ENCODE data around the gene SERINC2.
"Not testable (repeated sequence)": the region's sequence is repeated elsewhere in the genome, so short reads cannot be mapped to it uniquely, and the experiment has no call there.

Gene SERINC2

DNA sequence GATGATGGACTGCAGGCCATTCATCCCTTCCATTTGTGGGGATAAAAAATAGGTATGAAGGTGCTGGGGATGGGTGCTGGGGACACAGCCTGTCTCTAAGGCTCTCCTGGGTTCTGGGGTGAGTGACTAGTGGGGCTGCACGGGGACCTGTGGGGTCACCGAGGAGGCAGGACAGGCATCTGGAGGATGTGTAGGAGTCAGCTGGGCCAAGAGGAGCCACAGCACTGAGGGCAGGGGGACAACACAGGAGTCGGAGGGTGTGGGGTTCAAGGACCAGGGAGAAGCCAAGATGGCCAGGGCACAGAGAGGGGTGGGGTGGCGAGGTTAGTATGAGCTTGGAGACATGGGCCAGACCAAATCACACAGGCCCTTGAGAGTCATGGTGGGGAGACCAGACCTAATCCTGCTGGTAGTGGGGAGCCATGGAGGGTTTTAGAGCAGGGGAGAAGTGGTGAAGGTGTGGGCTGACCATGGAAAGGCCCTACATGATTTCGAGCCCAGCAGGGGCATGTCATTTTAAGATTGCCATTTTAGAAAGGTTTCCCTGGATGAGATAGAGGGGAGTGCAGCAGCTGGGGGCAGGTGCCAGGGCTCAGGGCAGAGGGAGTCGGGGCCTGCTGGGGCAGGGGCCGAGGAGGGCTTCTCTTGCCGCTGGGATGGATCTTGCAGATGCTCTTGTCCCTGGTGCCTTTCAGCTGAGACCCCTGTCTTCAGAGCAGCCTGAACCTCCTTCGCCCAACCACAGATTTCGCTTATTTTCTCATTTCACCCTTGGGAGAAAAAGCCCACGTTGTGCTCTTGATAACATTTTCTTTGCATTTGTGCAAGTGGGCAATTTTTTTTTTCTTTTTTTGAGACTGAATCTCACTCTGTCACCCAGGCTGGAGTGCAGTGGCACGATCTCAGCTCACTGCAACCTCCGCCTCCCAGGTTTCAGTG is 22.7 kb downstream of the SERINC2 start:
- DNase-seq: no peak

GRCh38 chr1:31436596-31437432 is 23.8 kb downstream of the SERINC2 start:
- no peak for DNase-seq

- DNase-seq: no peak
These were observed 24.5 kb downstream of the SERINC2 start for GRCh38 chr1:31437433-31438037.

DNA sequence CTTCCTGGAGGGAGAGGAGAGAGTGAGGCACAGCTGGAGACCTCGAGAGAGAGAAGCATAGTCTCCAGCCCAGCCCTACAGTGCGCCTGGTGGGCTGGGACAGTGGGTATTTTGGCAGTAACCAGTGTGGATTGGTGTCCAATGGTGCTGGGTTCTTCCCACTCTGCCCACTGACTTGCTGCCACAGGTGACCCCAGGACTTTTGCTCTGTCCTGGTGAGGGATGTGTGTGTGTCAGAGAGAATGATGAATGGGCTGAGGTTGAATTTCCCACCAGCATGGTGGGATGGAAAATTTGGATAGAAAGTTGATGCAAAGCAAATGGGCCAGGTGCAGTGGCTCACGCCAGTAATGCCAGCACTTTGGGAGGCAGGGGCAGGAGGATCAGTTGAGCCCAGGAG is 26.3 kb downstream of the SERINC2 start:
- DNase-seq: no peak

DNA sequence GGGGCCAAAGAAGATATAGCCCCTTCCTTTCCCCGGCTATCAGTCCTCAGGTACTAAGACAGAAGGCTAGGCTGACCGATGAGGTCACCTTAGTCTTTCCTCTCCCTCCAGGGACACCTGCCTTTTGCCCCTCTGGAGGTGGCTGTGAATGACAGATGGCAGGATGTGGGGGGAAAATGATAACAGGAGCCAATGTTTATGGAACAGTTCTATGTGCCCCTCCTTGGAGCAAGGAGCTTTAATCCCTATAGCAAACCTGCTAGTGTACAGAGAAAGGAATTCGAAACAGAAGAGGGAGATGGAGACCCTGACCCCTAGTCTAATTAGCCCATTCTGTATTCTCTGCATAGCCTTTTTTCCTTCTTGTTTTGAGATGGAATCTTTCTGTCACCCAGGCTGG is 28.1 kb downstream of the SERINC2 start:
- DNase-seq: no peak

DNA sequence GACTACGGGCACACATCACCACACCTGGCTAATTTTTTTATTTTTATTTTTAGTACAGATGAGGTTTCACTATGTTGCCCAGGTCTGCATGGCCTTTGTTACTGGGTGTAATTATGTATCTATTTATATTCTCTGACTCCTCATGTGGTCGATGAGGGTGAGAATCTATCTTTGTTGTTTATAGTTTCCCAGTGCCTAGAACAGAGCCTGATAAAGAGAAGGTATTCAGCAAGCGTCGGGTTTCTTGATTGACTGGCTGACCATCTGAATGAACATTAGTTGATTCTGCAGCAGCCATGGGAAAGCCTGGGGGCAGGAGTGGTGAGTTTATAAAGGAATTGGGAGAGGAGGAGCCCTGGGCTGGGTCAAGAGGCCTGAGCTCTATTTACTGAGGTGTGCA is 28.5 kb downstream of the SERINC2 start:
- DNase-seq: no peak

DNA sequence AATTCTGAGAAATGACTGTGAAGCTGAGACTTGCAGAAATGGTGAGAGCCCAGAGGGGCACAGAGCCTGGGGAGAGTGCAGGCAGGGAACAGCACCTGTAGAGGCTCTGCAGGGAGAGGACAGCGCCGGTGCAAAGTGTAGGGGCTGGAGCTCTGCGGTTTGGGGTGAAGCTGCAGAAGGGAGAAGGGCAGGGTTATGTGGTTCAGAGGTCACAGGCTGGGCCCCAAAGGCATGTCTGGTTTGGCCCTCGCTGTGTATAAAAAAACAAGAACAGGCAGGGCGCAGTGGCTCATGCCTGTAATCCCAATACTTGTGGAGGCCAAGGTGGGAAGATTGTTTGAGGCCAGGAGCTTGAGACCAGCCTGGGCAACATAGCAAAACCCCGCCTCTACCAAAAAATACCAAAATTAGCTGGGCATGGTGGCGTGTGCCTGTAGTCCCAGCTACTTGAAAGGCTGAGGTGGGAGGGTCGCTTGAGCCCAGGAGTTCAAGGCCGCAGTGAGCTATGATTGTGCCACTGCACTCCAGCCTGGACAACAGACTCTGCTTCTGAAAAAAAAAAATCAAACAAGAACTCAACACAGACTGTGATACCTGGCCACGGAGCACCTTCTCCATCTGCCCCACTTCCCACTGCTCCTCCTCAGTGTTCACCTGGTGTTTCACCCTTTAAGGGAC is 29.1 kb downstream of the SERINC2 start:
- no peak for DNase-seq

DNA sequence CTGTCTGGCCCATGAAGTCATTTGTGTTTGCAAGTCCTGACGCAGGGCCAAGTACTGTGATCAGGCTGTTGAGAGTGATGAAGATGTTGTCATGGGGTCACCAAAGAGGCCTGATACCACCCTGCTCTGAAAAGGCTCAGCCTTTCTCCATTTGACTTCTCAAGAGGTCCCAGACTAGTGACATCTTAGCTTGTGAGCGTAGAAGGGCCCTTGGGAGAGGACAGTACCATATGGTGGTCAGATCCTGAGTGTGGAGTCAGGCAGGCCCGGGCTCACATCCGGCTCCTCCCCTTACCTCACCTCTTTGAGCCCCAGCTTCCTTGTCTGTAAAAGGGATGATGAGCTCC is 29.6 kb downstream of the SERINC2 start:
- no peak for DNase-seq

- DNase-seq: no peak
These were observed 30.7 kb downstream of the SERINC2 start for GRCh38 chr1:31443673-31444072.

GRCh38 chr1:31444725-31445448 is 31.9 kb downstream of the SERINC2 start:
- DNase-seq: no peak

DNA sequence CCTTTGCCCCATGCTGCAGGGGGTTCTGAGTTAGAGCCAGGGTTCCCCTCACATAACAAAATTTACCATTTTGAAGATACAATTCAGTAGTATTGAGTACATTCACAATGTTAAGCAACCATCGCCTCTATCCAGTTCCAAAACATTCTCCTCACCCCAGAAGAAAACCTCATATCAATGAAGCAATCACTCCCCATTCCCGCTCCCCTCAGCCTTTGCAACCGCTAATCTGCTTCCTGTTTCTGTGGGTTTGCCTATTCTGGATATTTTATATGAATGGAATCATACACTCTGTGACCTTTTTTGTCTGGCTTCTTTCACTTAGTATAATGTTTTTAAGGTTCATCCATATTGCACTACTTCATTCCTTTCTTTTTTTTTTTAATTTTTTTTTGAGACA is 32.9 kb downstream of the SERINC2 start:
- DNase-seq: no peak

- no peak for DNase-seq
These were observed 34.2 kb downstream of the SERINC2 start for GRCh38 chr1:31447210-31447609.

GRCh38 chr1:31453384-31454079 is 40.5 kb downstream of the SERINC2 start:
- DNase-seq: no peak

DNA sequence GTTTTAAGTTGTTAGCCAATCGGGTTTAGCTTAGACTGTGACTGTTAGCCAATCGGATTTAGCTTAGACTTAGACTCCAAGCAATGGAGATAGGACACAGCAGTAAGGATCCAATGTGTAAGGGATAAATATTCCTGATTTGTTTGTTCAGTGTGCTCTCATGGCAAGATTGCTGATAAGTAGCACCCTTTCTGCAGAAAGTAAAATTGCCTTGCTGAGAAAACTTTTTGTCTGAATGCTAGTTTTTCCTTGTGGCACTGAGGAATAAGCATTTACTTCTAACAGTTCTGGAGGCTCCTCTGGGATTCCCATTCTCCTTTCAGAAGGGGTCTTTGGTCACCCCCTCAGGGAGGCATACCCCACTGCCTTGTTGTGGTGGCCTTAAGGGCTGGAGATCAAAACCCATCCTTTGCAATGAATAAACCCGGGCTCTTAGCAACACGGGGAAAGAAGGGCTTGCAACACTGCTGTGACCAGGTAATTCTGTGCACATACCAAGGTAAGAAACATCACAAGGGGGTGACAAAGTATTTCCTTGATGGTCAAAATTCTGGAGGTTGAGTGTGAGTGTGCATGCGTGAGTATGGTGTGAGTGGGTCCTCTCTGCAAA is 45.4 kb downstream of the SERINC2 start:
- no peak for DNase-seq

GRCh38 chr1:31460027-31460426 is 47.0 kb downstream of the SERINC2 start:
- DNase-seq: no peak

- no peak for DNase-seq
These were observed 54.1 kb downstream of the SERINC2 start for GRCh38 chr1:31467005-31467674.

DNA sequence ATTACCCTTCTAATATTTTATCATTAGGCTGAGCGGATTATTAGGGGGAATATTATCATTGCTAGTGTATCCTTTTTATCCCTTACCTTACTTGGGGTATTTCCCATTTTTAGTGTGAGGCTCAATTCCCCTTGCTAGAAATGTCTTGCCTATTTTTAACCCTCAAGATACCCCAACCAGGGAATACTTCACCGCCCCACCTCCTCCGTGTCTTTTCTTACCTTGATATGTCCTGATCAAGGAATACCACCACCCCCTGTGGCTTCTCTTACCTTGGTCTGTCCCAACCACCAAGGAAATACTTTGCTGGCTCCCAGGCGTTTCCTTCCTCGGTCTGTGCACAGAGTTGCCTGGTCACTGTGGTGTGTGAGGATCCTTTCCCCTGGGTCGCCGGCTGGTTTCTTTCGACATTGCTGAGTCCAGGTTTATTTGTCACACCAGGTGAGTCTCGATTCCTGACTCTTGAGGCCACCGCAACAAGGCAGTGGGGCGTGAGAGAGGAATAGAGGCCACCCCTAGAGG is 57.8 kb downstream of the SERINC2 start:
- no peak for DNase-seq

DNA sequence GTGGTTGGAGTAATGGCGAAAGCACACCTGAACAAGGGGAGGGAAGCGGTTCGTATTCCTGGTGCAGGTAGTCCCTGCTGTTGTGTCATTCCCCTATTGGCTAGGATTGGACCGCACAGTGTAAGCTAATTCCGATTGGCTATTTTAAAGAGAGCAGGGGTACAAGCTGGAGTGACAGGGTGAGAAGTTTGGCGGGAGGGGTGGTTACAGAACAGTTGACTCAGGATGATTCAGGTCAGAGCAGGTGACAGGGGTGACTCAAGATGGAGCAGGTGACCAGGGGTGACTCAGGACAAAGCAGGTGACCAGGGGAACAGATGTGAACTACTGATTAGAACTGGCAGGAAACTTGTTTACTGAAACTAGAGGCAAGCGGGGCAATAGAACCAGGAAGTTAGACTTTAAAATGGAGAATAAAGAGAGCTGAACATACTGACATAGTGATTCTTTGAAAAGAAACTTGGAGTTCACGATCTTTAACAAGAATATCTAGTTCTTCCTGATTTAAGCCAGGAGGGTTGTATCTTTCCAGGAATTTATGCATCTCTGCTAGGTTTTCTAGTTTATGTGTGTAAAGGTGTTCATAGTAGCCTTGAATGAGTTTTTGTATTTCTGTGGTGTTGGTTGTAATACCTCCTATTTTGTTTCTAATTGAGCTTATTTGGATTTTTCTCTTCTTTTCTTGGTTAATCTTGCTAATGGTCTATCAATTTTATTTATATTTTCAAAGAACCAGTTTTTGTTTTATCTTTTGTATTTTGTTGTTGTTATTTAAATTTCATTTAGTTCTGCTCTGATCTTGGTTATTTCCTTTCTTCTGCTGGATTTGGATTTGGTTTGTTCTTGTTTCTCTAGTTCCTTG is 58.7 kb downstream of the SERINC2 start:
- not testable (repeated sequence) for DNase-seq

DNA sequence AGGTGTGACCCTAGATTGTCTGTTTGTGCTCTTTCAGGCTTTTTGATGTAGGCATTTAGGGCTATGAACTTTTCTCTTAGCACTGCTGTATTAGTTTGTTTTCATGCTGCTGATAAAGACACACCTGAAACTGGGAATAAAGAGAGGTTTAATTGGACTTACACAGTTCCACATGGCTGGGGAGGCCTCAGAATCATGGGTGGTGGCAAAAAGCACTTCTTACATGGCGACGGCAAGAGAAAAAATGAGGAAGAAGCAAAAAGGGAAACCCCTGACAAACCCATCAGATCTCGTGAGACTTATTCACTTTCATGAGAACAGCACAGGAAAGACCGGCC is 59.3 kb downstream of the SERINC2 start:
- not testable (repeated sequence) for DNase-seq
